NCI-H2107 treated with DMSO at 0.1 percent for 48 hours (cell line): Measurements from ENCODE around the gene NAA16.
"Not testable (repeated sequence)": the region's sequence is repeated elsewhere in the genome, so short reads cannot be mapped to it uniquely, and the experiment has no call there.

ENCODE experiments used
- DNase-seq: peaks from one replicate; lab custom pipeline; 2025; ENCODE audit not compliant: unreplicated experiment; lab: John Stamatoyannopoulos, UW

NAA16 gene

DNA sequence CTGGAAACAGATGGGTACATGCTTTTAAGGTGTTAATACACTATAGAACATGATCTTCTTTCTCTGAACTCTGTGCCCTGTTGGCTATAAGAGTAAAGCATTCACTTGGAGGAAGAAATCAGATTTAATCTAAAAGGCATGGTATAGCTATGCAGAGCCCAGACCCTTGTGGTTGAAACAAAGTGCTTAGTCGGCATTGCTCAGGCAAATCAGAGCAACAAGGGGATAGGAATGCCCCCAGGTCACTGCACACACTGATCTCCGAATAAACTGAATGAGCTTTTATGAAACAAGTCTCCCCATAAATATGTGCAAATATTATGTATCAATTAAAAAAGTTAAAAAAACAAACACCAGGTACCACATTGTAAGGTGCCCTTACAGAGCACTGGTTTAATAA is 94.3 kb downstream of the NAA16 start:
- DNase-seq: no peak

GRCh38 chr13:41407380-41407779 is 96.3 kb downstream of the NAA16 start:
- no peak for DNase-seq

GRCh38 chr13:41408121-41408520 is 97.1 kb downstream of the NAA16 start:
- DNase-seq: no peak

GRCh38 chr13:41408746-41409145 is 97.7 kb downstream of the NAA16 start:
- no peak for DNase-seq

DNA sequence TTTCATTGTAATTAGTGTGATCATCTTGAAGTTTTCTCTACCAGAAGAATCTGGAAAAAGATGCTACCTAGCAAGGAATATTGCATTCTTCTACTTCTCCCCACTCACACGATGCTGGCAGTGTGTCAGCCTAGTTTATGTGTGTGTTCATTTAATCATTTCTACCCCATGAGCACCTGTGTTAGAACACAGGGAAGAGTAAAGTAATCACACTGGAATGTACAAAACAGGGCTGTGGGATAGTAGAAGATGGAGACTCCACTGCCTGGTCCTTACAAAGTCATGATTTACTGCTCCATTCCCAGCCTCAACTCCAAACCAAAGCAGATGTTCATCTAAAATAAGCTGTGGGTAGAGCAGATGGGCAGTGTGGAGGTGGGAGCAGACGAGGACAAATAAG is 98.5 kb downstream of the NAA16 start:
- DNase-seq: no peak

GRCh38 chr13:41411060-41411459 is 100.0 kb downstream of the NAA16 start:
- no peak for DNase-seq

DNA sequence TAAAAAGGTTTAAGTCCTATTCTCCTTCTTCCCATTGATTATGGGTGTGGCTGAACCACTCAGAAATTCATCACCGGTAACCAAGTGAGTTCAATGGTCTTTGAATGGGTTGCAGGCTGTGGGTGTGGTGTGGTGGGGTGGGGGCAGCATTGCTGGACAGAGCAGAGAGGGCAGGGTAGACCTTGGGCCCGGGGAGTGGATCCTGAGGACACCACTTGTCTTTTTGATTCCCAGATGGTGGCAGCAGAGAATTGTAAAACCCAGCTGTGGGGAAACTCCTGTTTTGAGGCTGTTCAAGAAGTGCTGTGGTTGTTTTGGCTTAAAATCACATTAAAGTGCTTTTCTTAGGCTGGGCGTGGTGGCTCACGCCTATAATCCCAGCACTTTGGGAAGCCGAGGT is 100.5 kb downstream of the NAA16 start:
- DNase-seq: no peak

GRCh38 chr13:41413872-41414271 is 102.8 kb downstream of the NAA16 start:
- DNase-seq: no peak

DNA sequence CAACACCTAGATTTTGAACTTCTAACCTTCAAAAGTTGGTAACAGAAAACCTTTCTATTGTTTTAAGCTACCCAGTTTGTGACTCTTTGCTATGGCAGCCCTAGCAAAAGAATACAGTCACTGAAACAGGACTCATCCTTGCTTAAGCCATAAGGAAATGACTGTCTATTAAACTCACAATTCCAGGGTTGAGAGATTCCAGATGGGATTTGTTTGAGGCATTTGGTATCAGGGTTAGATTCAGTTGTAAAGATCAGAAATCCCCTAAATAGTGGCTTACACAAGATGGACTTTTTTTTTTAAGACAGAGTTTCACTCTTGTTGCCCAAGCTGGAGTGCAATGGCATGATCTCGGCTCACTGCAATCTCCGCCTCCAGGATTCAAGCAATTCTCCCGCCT is 105.2 kb downstream of the NAA16 start:
- DNase-seq: no peak

DNA sequence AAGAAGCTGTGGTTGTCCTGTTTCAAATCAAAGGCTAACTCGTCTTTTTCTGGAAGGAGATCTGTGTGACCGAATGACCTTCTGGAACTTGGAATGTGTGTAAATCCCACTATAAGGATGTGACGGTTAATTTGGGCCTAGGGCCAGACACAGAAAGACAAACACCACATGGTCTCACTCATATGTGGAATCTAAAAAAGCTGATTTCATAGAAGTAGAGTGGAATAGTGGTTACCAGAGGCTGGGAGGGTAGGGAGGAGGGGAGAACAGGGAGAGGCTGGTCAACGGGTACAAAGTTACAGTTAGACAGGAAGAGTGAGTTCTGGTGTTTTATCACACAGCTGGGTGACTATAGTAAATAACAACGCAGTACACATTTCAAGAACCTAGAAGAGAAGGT is 107.0 kb downstream of the NAA16 start:
- no peak for DNase-seq

GRCh38 chr13:41418731-41419130 is 107.7 kb downstream of the NAA16 start:
- DNase-seq: no peak

DNA sequence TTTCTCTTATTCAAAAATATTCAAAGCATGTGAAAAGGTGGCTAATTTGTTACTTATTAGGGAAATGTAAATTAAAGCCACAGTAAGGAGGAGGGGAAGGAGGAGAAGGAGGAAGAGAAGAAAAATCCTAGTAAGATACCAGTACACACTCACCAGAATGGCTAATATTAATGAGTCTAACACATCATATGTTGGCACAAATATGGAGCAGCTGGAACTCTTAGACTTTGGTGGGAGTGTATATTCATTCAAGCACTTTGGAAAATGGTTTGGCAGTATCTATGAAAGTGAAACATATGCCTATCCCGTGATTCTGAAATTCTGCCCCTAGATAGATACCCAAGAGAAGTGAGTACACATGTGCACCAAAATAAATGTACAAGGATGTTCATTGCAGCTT is 108.1 kb downstream of the NAA16 start:
- no peak for DNase-seq

- DNase-seq: no peak
Measured at GRCh38 chr13:41420146-41420545, 109.1 kb downstream of the NAA16 start.

GRCh38 chr13:41421330-41421729 is 110.3 kb downstream of the NAA16 start:
- DNase-seq: not testable (repeated sequence)

GRCh38 chr13:41421983-41422382 is 110.9 kb downstream of the NAA16 start:
- DNase-seq: not testable (repeated sequence)

- not testable (repeated sequence) for DNase-seq
Measured at GRCh38 chr13:41423259-41423658, 112.2 kb downstream of the NAA16 start.

DNA sequence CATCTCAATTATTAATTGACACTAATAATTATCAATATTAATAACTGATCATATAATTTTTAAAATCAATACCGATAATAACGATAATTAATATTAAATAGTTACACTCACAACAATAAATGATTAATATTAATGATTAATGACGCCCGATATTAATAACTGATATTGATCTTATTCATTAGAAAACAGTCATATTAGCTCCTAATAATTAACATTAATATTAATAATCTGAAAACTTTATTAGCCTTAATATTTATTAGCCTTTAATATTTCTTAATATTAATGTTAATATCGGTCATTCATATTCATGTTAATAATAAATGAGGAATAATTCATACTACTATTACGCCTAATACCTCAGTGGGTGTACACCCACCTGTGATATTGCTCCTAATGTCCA is 113.6 kb downstream of the NAA16 start:
- DNase-seq: not testable (repeated sequence)

GRCh38 chr13:41426047-41426446 is 115.0 kb downstream of the NAA16 start:
- no peak for DNase-seq
